Measurements from ENCODE around the gene REPS1. TPM values are rescaled to one million over a fixed set of nuclear protein-coding genes. Genes with fewer than 3 reads are reported as not detected.
"Not testable (repeated sequence)": the region's sequence is repeated elsewhere in the genome, so short reads cannot be mapped to it uniquely, and the experiment has no call there.

The REPS1 gene
- total RNA-seq, 4 donors from 2014 or later: 33.5 to 74.4 (median 48.6) TPM

- H3K36me3 ChIP-seq: peaks cover 0 to 19% (median 0%) of the 10 kb centered on the region in 4 donors
- no peak for DNase-seq
- peaks cover 0 to 18% (median 4%) of the 10 kb centered on the region in 4 donors for H3K4me1 ChIP-seq
- H3K27me3 ChIP-seq: no peaks in the 10 kb centered on the region
- H3K4me3 ChIP-seq: no peak overlapping the region
- intact Hi-C loops (cut with DNase I; ENCODE audit: low total_unique reads) (no loop called here), in situ Hi-C loops (cut with MboI; ENCODE audit: low pct_ligation_motif_present in 1 of 4, low pct_unique_long_range_greater_than_20kb in 1 of 4, low sequenced_read_pairs in 3 of 4) (no loop called here)
- H3K27ac ChIP-seq: no peak overlapping the region
- no peaks in the 10 kb centered on the region for H3K9me3 ChIP-seq
- 29 to 42% methylated on average over 1 of the region's 1 CpG for WGBS, 2 donors (ENCODE audit: low coverage in 1 of 2)
- TF ChIP-seq POLR2A (IDR thresholded peaks at IDR 0.05) (no peak), POLR2AphosphoS5 (IDR thresholded peaks at IDR 0.05) (no peak), EP300 (IDR thresholded peaks at IDR 0.05; ENCODE audit: low read depth) (no peak), CTCF (IDR thresholded peaks at IDR 0.05) (no peak)
These were observed 43.6 kb downstream of the REPS1 start for GRCh38 chr6:138944412-138944811.

GRCh38 chr6:138943089-138943625, 44.9 kb downstream of the REPS1 start:
- intact Hi-C loops (cut with DNase I; ENCODE audit: low total_unique reads) (no loop called here), in situ Hi-C loops (cut with MboI; ENCODE audit: low pct_ligation_motif_present in 1 of 4, low pct_unique_long_range_greater_than_20kb in 1 of 4, low sequenced_read_pairs in 3 of 4) (no loop called here)
- DNase-seq: no peak
- 92 to 98% methylated on average over 2 of the region's 2 CpGs for WGBS, 2 donors (ENCODE audit: low coverage in 1 of 2)
- no peaks in the 10 kb centered on the region for H3K27me3 ChIP-seq
- TF ChIP-seq POLR2A (IDR thresholded peaks at IDR 0.05): no peak
- no peak for TF ChIP-seq CTCF (IDR thresholded peaks at IDR 0.05)
- TF ChIP-seq POLR2AphosphoS5 (IDR thresholded peaks at IDR 0.05): no peak
- no peak for TF ChIP-seq EP300 (IDR thresholded peaks at IDR 0.05; ENCODE audit: low read depth)
- peaks cover 0 to 19% (median 0%) of the 10 kb centered on the region in 4 donors for H3K36me3 ChIP-seq
- no peaks in the 10 kb centered on the region for H3K9me3 ChIP-seq
- H3K4me3 ChIP-seq: no peak overlapping the region
- H3K27ac ChIP-seq: no peak overlapping the region
- H3K4me1 ChIP-seq: peaks cover 0 to 9% (median 4%) of the 10 kb centered on the region in 4 donors

GRCh38 chr6:138936873-138937272, 51.2 kb downstream of the REPS1 start:
- in situ Hi-C loops (cut with MboI; ENCODE audit: low pct_ligation_motif_present in 1 of 4, low pct_unique_long_range_greater_than_20kb in 1 of 4, low sequenced_read_pairs in 3 of 4); intact Hi-C loops (cut with DNase I; ENCODE audit: low total_unique reads): not testable (repeated sequence)

GRCh38 chr6:138931660-138932059, 56.4 kb downstream of the REPS1 start:
- intact Hi-C loops (cut with DNase I; ENCODE audit: low total_unique reads): no loop called here
- H3K27ac ChIP-seq: no peak overlapping the region
- no peak for TF ChIP-seq CTCF (IDR thresholded peaks at IDR 0.05)
- no peak for TF ChIP-seq EP300 (IDR thresholded peaks at IDR 0.05; ENCODE audit: low read depth)
- TF ChIP-seq POLR2A (IDR thresholded peaks at IDR 0.05): no peak
- TF ChIP-seq POLR2AphosphoS5 (IDR thresholded peaks at IDR 0.05): no peak
- no peak overlapping the region for H3K4me3 ChIP-seq
- peaks cover 0 to 17% (median 6%) of the 10 kb centered on the region in 4 donors for H3K36me3 ChIP-seq
- no peaks in the 10 kb centered on the region for H3K9me3 ChIP-seq
- H3K27me3 ChIP-seq: no peaks in the 10 kb centered on the region
- no peaks in the 10 kb centered on the region for H3K4me1 ChIP-seq
- WGBS, 2 donors (ENCODE audit: low coverage in 1 of 2): 76 to 77% methylated on average over 1 of the region's 1 CpG
- DNase-seq: no peak
- in situ Hi-C loops (cut with MboI; ENCODE audit: low pct_ligation_motif_present in 1 of 4, low pct_unique_long_range_greater_than_20kb in 1 of 4, low sequenced_read_pairs in 3 of 4): no loop called here

More at GRCh38 chr6:138936873-138937272, 51.2 kb downstream of the REPS1 start:
- not testable (repeated sequence) for H3K27ac ChIP-seq, H3K9me3 ChIP-seq, H3K4me3 ChIP-seq, DNase-seq, H3K4me1 ChIP-seq, H3K27me3 ChIP-seq
- WGBS, 2 donors (ENCODE audit: low coverage in 1 of 2): 100% methylated on average over 1 of the region's 1 CpG
- peaks cover 0 to 23% (median 5%) of the 10 kb centered on the region in 4 donors for H3K36me3 ChIP-seq

- no peak for DNase-seq
- no peak overlapping the region for H3K4me3 ChIP-seq
- H3K9me3 ChIP-seq: no peaks in the 10 kb centered on the region
- intact Hi-C loops (cut with DNase I; ENCODE audit: low total_unique reads): no loop called here
- in situ Hi-C loops (cut with MboI; ENCODE audit: low pct_ligation_motif_present in 1 of 4, low pct_unique_long_range_greater_than_20kb in 1 of 4, low sequenced_read_pairs in 3 of 4): no loop called here
- no peak overlapping the region for H3K27ac ChIP-seq
- H3K4me1 ChIP-seq: no peaks in the 10 kb centered on the region
- WGBS, 2 donors (ENCODE audit: low coverage in 1 of 2): 75 to 83% methylated on average over 3 of the region's 3 CpGs
- peaks cover 0 to 14% (median 2%) of the 10 kb centered on the region in 4 donors for H3K36me3 ChIP-seq
- TF ChIP-seq POLR2A (IDR thresholded peaks at IDR 0.05) (no peak), POLR2AphosphoS5 (IDR thresholded peaks at IDR 0.05) (no peak), CTCF (IDR thresholded peaks at IDR 0.05) (no peak), EP300 (IDR thresholded peaks at IDR 0.05; ENCODE audit: low read depth) (no peak)
- H3K27me3 ChIP-seq: no peaks in the 10 kb centered on the region
These were observed 61.5 kb downstream of the REPS1 start for GRCh38 chr6:138926579-138926978.

All from transverse colon (tissue), 4 donors.